Measurements from ENCODE around the gene PGAP3.

DNA sequence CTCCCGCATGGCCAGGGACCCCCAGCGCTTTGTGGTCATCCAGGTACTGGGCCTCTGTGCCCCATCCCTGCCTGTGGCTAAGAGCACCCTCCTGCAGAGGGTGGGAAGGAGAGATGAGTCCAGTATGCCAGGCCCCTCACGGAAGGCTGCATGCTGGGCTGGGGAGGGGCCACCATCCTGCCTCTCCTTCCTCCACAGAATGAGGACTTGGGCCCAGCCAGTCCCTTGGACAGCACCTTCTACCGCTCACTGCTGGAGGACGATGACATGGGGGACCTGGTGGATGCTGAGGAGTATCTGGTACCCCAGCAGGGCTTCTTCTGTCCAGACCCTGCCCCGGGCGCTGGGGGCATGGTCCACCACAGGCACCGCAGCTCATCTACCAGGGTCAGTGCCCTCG is 38.8 kb upstream of the PGAP3 start:
- no peak for TF ChIP-seq SNAI2 (CRISPR knock-in tag; IDR thresholded peaks at IDR 0.05)
- TF ChIP-seq ESRRG (CRISPR knock-in tag; IDR thresholded peaks at IDR 0.05) = no peak
- no peak for TF ChIP-seq ARNTL (CRISPR knock-in tag; IDR thresholded peaks at IDR 0.05; ENCODE audit: borderline replicate concordance, low read depth)
- no peak for TF ChIP-seq CREB5 (CRISPR knock-in tag; IDR thresholded peaks at IDR 0.05; ENCODE audit: low read depth)
- no peak for TF ChIP-seq ZFP3 (CRISPR knock-in tag; IDR thresholded peaks at IDR 0.05)
- no peak for TF ChIP-seq PPARA (CRISPR knock-in tag; IDR thresholded peaks at IDR 0.05; ENCODE audit: borderline replicate concordance)
- no peak for TF ChIP-seq ZC3H10 (CRISPR knock-in tag; IDR thresholded peaks at IDR 0.05)
- no peak for TF ChIP-seq RARB (CRISPR knock-in tag; IDR thresholded peaks at IDR 0.05)
- no peak for TF ChIP-seq ZNF70 (CRISPR knock-in tag; IDR thresholded peaks at IDR 0.05)
- TF ChIP-seq PATZ1 (CRISPR knock-in tag; IDR thresholded peaks at IDR 0.05; ENCODE audit: borderline replicate concordance) = no peak

All from SK-N-SH treated with all-trans-retinoic acid at 6 μM for 48 hours (cell line).